ENCODE measurements around the gene RAB3GAP2. TPM values are rescaled to one million over a fixed set of nuclear protein-coding genes. Genes with fewer than 3 reads are reported as not detected.
"Not testable (repeated sequence)": the region's sequence is repeated elsewhere in the genome, so short reads cannot be mapped to it uniquely, and the experiment has no call there.

The RAB3GAP2 gene
- total RNA-seq, 4 donors from 2014 or later: 9.4 to 47.6 (median 33.5) TPM

- DNase-seq: no peak
- Histone ChIP-seq H3K27me3 (no peaks in the 10 kb centered on the region), H3K27ac (no peak overlapping the region), H3K4me1 (peaks cover 0 to 5% of the 10 kb centered on the region in 2 donors), H3K9me3 (peaks cover 0 to 2% of the 10 kb centered on the region in 2 donors), H3K4me3 (no peak overlapping the region), H3K36me3 (no peaks in the 10 kb centered on the region)
- TF ChIP-seq CTCF (IDR thresholded peaks at IDR 0.05) (no peak), POLR2A (IDR thresholded peaks at IDR 0.05) (no peak)
- intact Hi-C loops (cut with DNase I; ENCODE audit: low total_unique reads): no loop called here
These were observed 28.3 kb downstream of the RAB3GAP2 start for GRCh38 chr1:220243947-220244346.

GRCh38 chr1:220241072-220241663, 31.1 kb downstream of the RAB3GAP2 start:
- Histone ChIP-seq H3K27ac (no peak overlapping the region), H3K9me3 (no peaks in the 10 kb centered on the region), H3K36me3 (no peaks in the 10 kb centered on the region), H3K27me3 (no peaks in the 10 kb centered on the region), H3K4me1 (peaks cover 0 to 5% of the 10 kb centered on the region in 2 donors), H3K4me3 (no peak overlapping the region)
- no peak for DNase-seq
- TF ChIP-seq CTCF (IDR thresholded peaks at IDR 0.05) (no peak), POLR2A (IDR thresholded peaks at IDR 0.05) (no peak)
- intact Hi-C loops (cut with DNase I; ENCODE audit: low total_unique reads): no loop called here

GRCh38 chr1:220239966-220240365, 32.3 kb downstream of the RAB3GAP2 start:
- no peaks in the 10 kb centered on the region for H3K36me3 ChIP-seq
- peaks cover 0 to 5% of the 10 kb centered on the region in 2 donors for H3K4me1 ChIP-seq
- no peak overlapping the region for H3K4me3 ChIP-seq
- no peak overlapping the region for H3K27ac ChIP-seq
- no peaks in the 10 kb centered on the region for H3K27me3 ChIP-seq
- DNase-seq: no peak
- no peaks in the 10 kb centered on the region for H3K9me3 ChIP-seq
- intact Hi-C loops (cut with DNase I; ENCODE audit: low total_unique reads): no loop called here
- TF ChIP-seq POLR2A (IDR thresholded peaks at IDR 0.05): no peak
- TF ChIP-seq CTCF (IDR thresholded peaks at IDR 0.05): no peak

GRCh38 chr1:220239213-220239612, 33.0 kb downstream of the RAB3GAP2 start:
- intact Hi-C loops (cut with DNase I; ENCODE audit: low total_unique reads): no loop called here
- no peak for TF ChIP-seq POLR2A (IDR thresholded peaks at IDR 0.05)
- TF ChIP-seq CTCF (IDR thresholded peaks at IDR 0.05): no peak
- H3K4me1 ChIP-seq: peaks cover 0 to 5% of the 10 kb centered on the region in 2 donors
- no peak overlapping the region for H3K27ac ChIP-seq
- no peaks in the 10 kb centered on the region for H3K9me3 ChIP-seq
- DNase-seq: no peak
- H3K36me3 ChIP-seq: no peaks in the 10 kb centered on the region
- no peaks in the 10 kb centered on the region for H3K27me3 ChIP-seq
- H3K4me3 ChIP-seq: no peak overlapping the region

- H3K4me3 ChIP-seq; H3K36me3 ChIP-seq; intact Hi-C loops (cut with DNase I; ENCODE audit: low total_unique reads); DNase-seq; H3K27me3 ChIP-seq; H3K4me1 ChIP-seq; H3K9me3 ChIP-seq; H3K27ac ChIP-seq: not testable (repeated sequence)
These were observed 36.0 kb downstream of the RAB3GAP2 start for GRCh38 chr1:220236278-220236677.

- H3K27ac ChIP-seq: no peak overlapping the region
- H3K27me3 ChIP-seq: no peaks in the 10 kb centered on the region
- H3K9me3 ChIP-seq: no peaks in the 10 kb centered on the region
- TF ChIP-seq POLR2A (IDR thresholded peaks at IDR 0.05): no peak
- no peak for TF ChIP-seq CTCF (IDR thresholded peaks at IDR 0.05)
- H3K36me3 ChIP-seq: no peaks in the 10 kb centered on the region
- intact Hi-C loops (cut with DNase I; ENCODE audit: low total_unique reads): no loop called here
- no peaks in the 10 kb centered on the region for H3K4me1 ChIP-seq
- no peak overlapping the region for H3K4me3 ChIP-seq
- no peak for DNase-seq
These were observed 36.8 kb downstream of the RAB3GAP2 start for GRCh38 chr1:220235462-220235861.

Measured in uterus (tissue), 4 donors.